Upper lobe of right lung (tissue), 1 donor: ENCODE data around the gene HOXB3. TPM values are rescaled to one million over a fixed set of nuclear protein-coding genes. Genes with fewer than 3 reads are reported as not detected.

Source experiments
- ATAC-seq: fragments of 200-7000 bp; cut with Tn5 transposase; one replicate; pipeline ENCODE4 v1.9.1; 2020; ENCODE audit warnings: mild to moderate bottlenecking, moderate library complexity
- DNase-seq: peaks from one replicate; pipeline ENCODE4 v3.0.0-alpha.2; 2020
- H3K27ac ChIP-seq: fragments of 200-600 bp; one replicate; pipeline ENCODE4 v1.8.0; 2022
- H3K27me3 ChIP-seq: fragments of 200-600 bp; one replicate; pipeline ENCODE4 v1.8.0; 2022; ENCODE audit warnings: mild to moderate bottlenecking
- H3K36me3 ChIP-seq: fragments of 200-600 bp; one replicate; pipeline ENCODE4 v1.8.0; 2022
- H3K4me1 ChIP-seq: fragments of 200-600 bp; one replicate; pipeline ENCODE4 v1.8.0; 2022
- H3K4me3 ChIP-seq: fragments of 200-600 bp; one replicate; pipeline ENCODE4 v1.8.0; 2022; ENCODE audit warnings: mild to moderate bottlenecking
- H3K9me3 ChIP-seq: fragments of 200-600 bp; one replicate; pipeline ENCODE4 v1.8.0; 2022
- CTCF ChIP-seq: fragments of 200-600 bp; IDR thresholded peaks from one replicate; pipeline ENCODE4 v1.8.0; 2022; ENCODE audit warnings: antibody characterized with exemption
- intact Hi-C: fragments of 100-400 bp; cut with DNase I; formaldehyde crosslinking; loops from one replicate; pipeline ENCODE4 v1.11.0; 2022
- total RNA-seq: library from RNA; stranded (reverse); fragmentation: NEBNext Ultra II Directional; extraction: Animal tissue kit (Norgen Biotek cat#: 25700); gene quantifications from one replicate; pipeline ENCODE4 v1.2.1, GENCODE V29; 2021
- donor health status: DM: no; HTN: yes; CAD: no; lungs with severe emphysema.

The HOXB3 gene
- total RNA-seq, 1 donor from 2014 or later = 13.3 TPM

GRCh38 chr17:48542698-48543106 lies 47.3 kb downstream of the HOXB3 start:
- DNase-seq (no peak), ATAC-seq (no peak)
- Histone ChIP-seq H3K4me1 (peaks cover 8% of the 10 kb centered on the region), H3K4me3 (peak overlapping the region; percentile 62), H3K27me3 (peaks cover 72% of the 10 kb centered on the region), H3K36me3 (no peaks in the 10 kb centered on the region), H3K9me3 (no peaks in the 10 kb centered on the region), H3K27ac (peak overlapping the region; percentile 89)
- TF ChIP-seq CTCF = no peak
- intact Hi-C loops = no loop called here

DNA sequence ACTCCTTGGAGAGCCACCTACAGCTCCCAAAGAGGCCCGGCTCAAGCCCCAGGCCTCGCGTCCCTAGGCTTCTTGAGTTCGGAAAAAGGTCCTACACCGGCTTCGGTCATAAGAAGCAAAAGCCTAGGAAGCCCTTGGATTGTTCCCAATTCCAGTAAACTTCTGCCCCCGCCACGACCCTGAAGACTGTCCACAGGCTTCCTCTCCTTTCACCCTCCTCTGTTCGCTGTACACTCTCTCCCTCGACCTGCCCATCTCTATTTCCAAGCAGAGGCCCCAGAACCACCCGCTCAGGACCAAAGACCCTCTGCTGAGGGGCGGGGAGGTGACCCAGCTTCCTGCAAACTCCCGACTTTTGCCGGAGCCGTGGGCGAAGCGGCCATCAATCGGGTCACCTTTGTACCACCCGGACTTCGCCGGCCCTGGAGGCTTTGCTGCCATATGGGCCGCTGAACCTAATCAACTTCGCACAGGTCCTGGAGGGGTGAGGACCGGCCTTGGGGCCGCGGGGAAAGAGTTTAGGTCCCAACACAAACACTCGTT lies 47.9 kb downstream of the HOXB3 start:
- TF ChIP-seq CTCF = no peak
- intact Hi-C loops = no loop called here
- Histone ChIP-seq H3K27ac (peak overlapping the region; percentile 89), H3K27me3 (peaks cover 67% of the 10 kb centered on the region), H3K4me1 (peaks cover 8% of the 10 kb centered on the region), H3K36me3 (no peaks in the 10 kb centered on the region), H3K4me3 (peak overlapping the region; percentile 62), H3K9me3 (no peaks in the 10 kb centered on the region)
- no peak for DNase-seq
- peak; percentile 3 for ATAC-seq

GRCh38 chr17:48541577-48542113 lies 48.4 kb downstream of the HOXB3 start:
- Histone ChIP-seq H3K27ac (peak overlapping the region; percentile 89), H3K36me3 (no peaks in the 10 kb centered on the region), H3K4me1 (peaks cover 8% of the 10 kb centered on the region), H3K9me3 (no peaks in the 10 kb centered on the region), H3K27me3 (peaks cover 61% of the 10 kb centered on the region), H3K4me3 (peak overlapping the region; percentile 62)
- intact Hi-C loops = no loop called here
- TF ChIP-seq CTCF = no peak
- ATAC-seq (peak; percentile 46), DNase-seq (peak; percentile 69)

- peaks cover 8% of the 10 kb centered on the region for H3K4me1 ChIP-seq
- intact Hi-C loops = no loop called here
- H3K4me3 ChIP-seq = peak overlapping the region; percentile 62
- H3K36me3 ChIP-seq = no peaks in the 10 kb centered on the region
- H3K9me3 ChIP-seq = no peaks in the 10 kb centered on the region
- DNase-seq (no peak), ATAC-seq (no peak)
- H3K27me3 ChIP-seq = peaks cover 59% of the 10 kb centered on the region
- TF ChIP-seq CTCF = no peak
- peak overlapping the region; percentile 89 for H3K27ac ChIP-seq
Measured at GRCh38 chr17:48541036-48541576, 48.9 kb downstream of the HOXB3 start.

DNA sequence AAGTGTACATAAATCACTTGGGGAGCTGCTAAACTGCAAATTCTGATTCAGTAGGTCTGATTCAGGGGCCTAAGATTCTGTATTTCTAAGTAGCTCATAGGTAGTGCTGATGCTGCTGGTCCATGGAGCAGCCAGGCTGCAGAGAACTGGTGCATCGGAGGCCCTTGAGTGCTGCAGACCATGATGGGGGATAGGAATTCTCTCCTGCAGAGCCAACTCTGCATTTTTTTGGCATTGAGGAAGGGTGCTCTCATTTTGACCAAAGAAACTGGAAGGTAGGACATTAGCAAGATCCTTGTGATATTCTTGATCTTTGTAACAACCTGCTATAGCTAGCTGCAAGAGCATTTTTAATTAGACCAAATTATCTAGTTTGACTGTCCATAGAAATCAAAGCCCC lies 49.8 kb downstream of the HOXB3 start:
- DNase-seq = no peak
- intact Hi-C loops = no loop called here
- H3K4me3 ChIP-seq = no peak overlapping the region
- H3K27ac ChIP-seq = no peak overlapping the region
- TF ChIP-seq CTCF = no peak
- H3K4me1 ChIP-seq = peaks cover 3% of the 10 kb centered on the region
- no peaks in the 10 kb centered on the region for H3K9me3 ChIP-seq
- H3K27me3 ChIP-seq = peaks cover 52% of the 10 kb centered on the region
- no peak for ATAC-seq
- no peaks in the 10 kb centered on the region for H3K36me3 ChIP-seq
